HepG2 (cell line): Measurements from ENCODE around the gene CTDP1. TPM values are rescaled to one million over a fixed set of nuclear protein-coding genes. Genes with fewer than 3 reads are reported as not detected.

Experiments used
- ATAC-seq: fragments of 200-7000 bp; cut with Tn5 transposase; 3 replicates; pipeline ENCODE4 v1.9.1; 2020; ENCODE audit warnings: mild to moderate bottlenecking, moderate library complexity
- BruUV-seq: library from RNA; stranded (reverse); fragments of 400-500 nt; replicated peaks from 2 replicates; lab custom pipeline; 2021; lab: Mats Ljungman, UMichigan
- CTCF ChIA-PET: fragments of 300-600 bp; formaldehyde crosslinking; extraction: SDS; loops from one replicate; lab custom pipeline; 2021; ENCODE audit warnings: low total read pairs, inconsistent platforms, low intra/inter-chr PET ratio; lab: Yijun Ruan, JAX
- POLR2A ChIA-PET: fragments of 350-600 bp; sonication (Branson Sonifier 250); formaldehyde crosslinking; loops from one replicate; lab custom pipeline; 2020; ENCODE audit warnings: antibody characterized with exemption, inconsistent platforms; lab: Yijun Ruan, JAX
- DNase-seq: peaks from one replicate; pipeline ENCODE4 v3.0.0-alpha.2; 2015; ENCODE audit warnings: low spot score
- FAIRE-seq: peaks from 3 replicates; lab custom pipeline; 2011; peaks lifted over from hg19 to GRCh38; lab: Jason Lieb, UNC
- H2AFZ ChIP-seq: one replicate; pipeline ENCODE4 v1.6.1; 2011; ENCODE audit warnings: low read length, inconsistent platforms
- H3K27ac ChIP-seq: fragments of 300-600 bp; 3 replicates; pipeline ENCODE4 v1.8.0; 2011; ENCODE audit warnings: mixed run types, mild to moderate bottlenecking, mixed read lengths, low read length, inconsistent platforms; ENCODE audit not compliant: insufficient read depth; ENCODE audit errors: extremely low read length
- H3K27me3 ChIP-seq, 2 experiments: fragments of 200-600 bp in 1 of 2; 2 replicates in 1 of 2; 3 replicates in 1 of 2; pipeline versions ENCODE4 v1.6.0 to v1.8.0; 2011; ENCODE audit warnings: low read length in 2 of 2, mild to moderate bottlenecking in 2 of 2, moderate library complexity in 2 of 2, inconsistent platforms in 1 of 2; ENCODE audit not compliant: insufficient read depth in 2 of 2, control insufficient read depth in 1 of 2
- H3K36me3 ChIP-seq, 2 experiments: fragments of 200-600 bp in 1 of 2; replicated peaks in 1 of 2; 2 replicates in 1 of 2; 3 replicates in 1 of 2; pipeline versions ENCODE4 v1.5.1 to v1.8.0; 2011; ENCODE audit warnings: low read length in 2 of 2, inconsistent platforms in 1 of 2; ENCODE audit not compliant: insufficient read depth in 2 of 2, control insufficient read depth in 1 of 2
- H3K4me1 ChIP-seq: 2 replicates; pipeline ENCODE4 v1.5.1; 2012; ENCODE audit warnings: low read length, inconsistent platforms; ENCODE audit not compliant: insufficient read depth
- H3K4me2 ChIP-seq: 2 replicates; pipeline ENCODE4 v1.6.0; 2011; ENCODE audit warnings: low read depth, low read length, inconsistent platforms
- H3K4me3 ChIP-seq, 3 experiments: fragments of 200-600 bp in 1 of 3; sonication (generic), shearing (Covaris generic) in 1 of 3; replicated peaks in 1 of 3; 2 replicates each; pipeline ENCODE4 v1.5.1; 2011 to 2016; ENCODE audit warnings: low read length in 3 of 3, inconsistent platforms in 2 of 3, low read depth in 2 of 3, mild to moderate bottlenecking in 2 of 3, control low read depth in 1 of 3, mixed read lengths in 1 of 3; ENCODE audit not compliant: insufficient read depth in 1 of 3
- H3K79me2 ChIP-seq: one replicate; pipeline ENCODE4 v1.6.1; 2011; ENCODE audit warnings: low read length, inconsistent platforms; ENCODE audit not compliant: insufficient read depth
- H3K9ac ChIP-seq: 2 replicates; pipeline ENCODE4 v1.6.0; 2011; ENCODE audit warnings: mild to moderate bottlenecking, low read depth, low read length, inconsistent platforms; ENCODE audit not compliant: insufficient read depth
- H3K9me3 ChIP-seq: 2 replicates; pipeline ENCODE4 v1.5.1; 2012; ENCODE audit warnings: mild to moderate bottlenecking, low read length
- H4K20me1 ChIP-seq: 2 replicates; pipeline ENCODE4 v1.6.0; 2011; ENCODE audit warnings: inconsistent platforms, mild to moderate bottlenecking, low read length, moderate library complexity; ENCODE audit not compliant: insufficient read depth
- HCFC1 ChIP-seq: fragments of 150-350 bp; IDR thresholded peaks from 2 replicates; pipeline ENCODE4 v1.6.1; 2014; ENCODE audit warnings: low read depth, low read length
- PTBP1 ChIP-seq: fragments of 200-400 bp; formaldehyde crosslinking; IDR thresholded peaks from 2 replicates; pipeline ENCODE4 v1.6.1; 2018; ENCODE audit warnings: low read length, low read depth; ENCODE audit not compliant: poor library complexity, severe bottlenecking
- RFX1 ChIP-seq: fragments of 450-650 bp; IDR thresholded peaks from 2 replicates; pipeline ENCODE4 v1.6.1; 2017
- RFX3 ChIP-seq: IDR thresholded peaks from 2 replicates; pipeline ENCODE4 v1.6.1; 2016; ENCODE audit warnings: missing biosample characterization, missing genetic modification reagents
- SIN3B ChIP-seq: fragments of 150-350 bp; IDR thresholded peaks from 2 replicates; pipeline ENCODE4 v1.6.1; 2014; ENCODE audit warnings: low read length
- TBL1XR1 ChIP-seq: fragments of 150-350 bp; IDR thresholded peaks from 2 replicates; pipeline ENCODE4 v1.6.1; 2014; ENCODE audit warnings: borderline replicate concordance, low read length; ENCODE audit not compliant: partially characterized antibody
- ZFP62 ChIP-seq: sonication (generic); formaldehyde crosslinking; IDR thresholded peaks from 2 replicates; pipeline ENCODE4 v1.4.0; 2020; ENCODE audit warnings: missing genetic modification reagents
- ZNF484 ChIP-seq: sonication (generic); formaldehyde crosslinking; IDR thresholded peaks from 2 replicates; pipeline ENCODE4 v1.5.1; 2020; ENCODE audit warnings: mild to moderate bottlenecking, low read depth, missing genetic modification reagents, borderline replicate concordance
- WGBS: methylation state at CpG from one replicate; pipeline ENCODE4 v1.1.6; 2017; ENCODE audit warnings: low lambda C conversion rate; 5-methylcytosine and 5-hydroxymethylcytosine counted together
- in situ Hi-C: cut with HindIII; loops from 2 replicates; pipeline ENCODE4 v1.10.0; 2017; ENCODE audit warnings: low pct_unique_long_range_greater_than_20kb; ENCODE audit not compliant: extremely low pct_ligation_motif_present
- intact Hi-C: fragments of 100-400 bp; cut with micrococcal nuclease; formaldehyde crosslinking; loops from one replicate; pipeline ENCODE4 v1.10.0; 2022; ENCODE audit not compliant: unreplicated experiment
- polyA plus RNA-seq, 8 experiments: library from polyadenylated mRNA; depleted of rRNA in 3 of 8; stranded (reverse) in 7 of 8; unstranded in 1 of 8; fragments of >200 nt; fragmentation: Illumina TruSeq in 4 of 8; extraction: Trizol in 4 of 8; gene quantifications; 2 replicates each; pipeline versions ENCODE4 v1.2.1 to v1.2.3, GENCODE V29; 2011 to 2016; ENCODE audit warnings: low read depth in 4 of 8, missing spikeins in 1 of 8, mixed read lengths in 1 of 8; ENCODE audit not compliant: insufficient read depth in 1 of 8
- total RNA-seq, 5 experiments: library from RNA; depleted of rRNA; stranded (reverse); fragments of >200 nt; fragmentation: Illumina TruSeq; extraction: Trizol; gene quantifications; 2 replicates each; pipeline ENCODE4 v1.2.3, GENCODE V29; 2016; ENCODE audit warnings: low read depth in 1 of 5
- TF ChIP-seq, protein P1 (sequence below): sonication (generic); formaldehyde crosslinking; IDR thresholded peaks from 2 replicates; pipeline ENCODE4 v1.8.0; 2022; ENCODE audit warnings: missing genetic modification reagents, mild to moderate bottlenecking, moderate library complexity, borderline replicate concordance

CTDP1 gene
- total and polyA plus RNA-seq, 2 of the 13 experiments (the other 11 are each of a cell fraction or from before 2014, with no cell fraction given) = 6.9 to 11.0 TPM

DNA sequence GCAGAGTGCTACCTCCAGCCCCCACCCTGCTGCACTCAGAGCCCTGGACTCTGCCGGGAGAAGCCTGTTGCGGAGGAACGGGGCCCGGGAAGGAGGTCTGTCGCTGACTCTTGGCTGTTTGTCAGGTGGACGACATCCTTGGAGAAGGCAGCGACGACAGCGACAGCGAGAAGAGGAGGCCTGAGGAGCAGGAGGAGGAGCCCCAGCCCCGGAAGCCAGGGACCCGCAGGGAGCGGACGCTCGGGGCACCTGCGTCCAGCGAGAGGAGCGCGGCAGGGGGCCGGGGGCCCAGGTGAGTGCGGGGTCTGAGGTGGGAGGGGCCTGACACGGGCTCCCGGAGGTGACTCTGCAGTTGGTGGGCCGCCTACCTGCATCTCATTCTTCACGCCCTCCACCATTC, 56.6 kb downstream of the CTDP1 start:
- Histone ChIP-seq H2AFZ (no peak overlapping the region), H4K20me1 (0 out of 2 replicates have a peak, but pooled peaks cover 3% of the 10 kb centered on the region), H3K27ac (no peak overlapping the region), H3K27me3 (no peaks in the 10 kb centered on the region; a peak in 1 of 5 replicates), H3K4me3 (no peak overlapping the region), H3K36me3 (peaks cover 16 to 61% of the 10 kb centered on the region in 2 experiments; a peak in 4 of 5 replicates), H3K4me1 (no peaks in the 10 kb centered on the region), H3K9me3 (no peaks in the 10 kb centered on the region), H3K4me2 (no peak overlapping the region), H3K9ac (no peak overlapping the region), H3K79me2 (no peaks in the 10 kb centered on the region)
- DNase-seq = no peak
- WGBS = 98% methylated on average over 22 of the region's 25 CpGs
- TF ChIP-seq RFX1 (no peak), TBL1XR1 (no peak), ZNF484 (CRISPR knock-in tag) (no peak), ZFP62 (no peak), RFX3 (CRISPR knock-in tag) (no peak), HCFC1 (no peak), PTBP1 (no peak), SIN3B (no peak)
- TF ChIP-seq, protein P1, sequence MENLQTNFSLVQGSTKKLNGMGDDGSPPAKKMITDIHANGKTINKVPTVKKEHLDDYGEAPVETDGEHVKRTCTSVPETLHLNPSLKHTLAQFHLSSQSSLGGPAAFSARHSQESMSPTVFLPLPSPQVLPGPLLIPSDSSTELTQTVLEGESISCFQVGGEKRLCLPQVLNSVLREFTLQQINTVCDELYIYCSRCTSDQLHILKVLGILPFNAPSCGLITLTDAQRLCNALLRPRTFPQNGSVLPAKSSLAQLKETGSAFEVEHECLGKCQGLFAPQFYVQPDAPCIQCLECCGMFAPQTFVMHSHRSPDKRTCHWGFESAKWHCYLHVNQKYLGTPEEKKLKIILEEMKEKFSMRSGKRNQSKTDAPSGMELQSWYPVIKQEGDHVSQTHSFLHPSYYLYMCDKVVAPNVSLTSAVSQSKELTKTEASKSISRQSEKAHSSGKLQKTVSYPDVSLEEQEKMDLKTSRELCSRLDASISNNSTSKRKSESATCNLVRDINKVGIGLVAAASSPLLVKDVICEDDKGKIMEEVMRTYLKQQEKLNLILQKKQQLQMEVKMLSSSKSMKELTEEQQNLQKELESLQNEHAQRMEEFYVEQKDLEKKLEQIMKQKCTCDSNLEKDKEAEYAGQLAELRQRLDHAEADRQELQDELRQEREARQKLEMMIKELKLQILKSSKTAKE (CRISPR knock-in tag) = no peak
- ChIA-PET POLR2A (no interaction called here), CTCF (no interaction called here)
- no peak for ATAC-seq
- intact Hi-C loops (no loop called here), in situ Hi-C loops (no loop called here)
- BruUV-seq = no TSS peak
- no peak for FAIRE-seq
